ENCODE measurements around the gene TRPM4. TPM values are rescaled to one million over a fixed set of nuclear protein-coding genes. Genes with fewer than 3 reads are reported as not detected.
"Not testable (repeated sequence)": the region's sequence is repeated elsewhere in the genome, so short reads cannot be mapped to it uniquely, and the experiment has no call there.

Gene TRPM4
- total RNA-seq, 2 experiments from 2014 or later = 20.9 to 44.2 TPM

- peaks cover 11% of the 10 kb centered on the region for H3K4me1 ChIP-seq (ENCODE audit: insufficient read depth, low read length, poor library complexity, severe bottlenecking)
- CTCF ChIA-PET (ENCODE audit: unreplicated experiment) = no interaction called here
- no peak overlapping the region for H3K27ac ChIP-seq (ENCODE audit: low read depth, low read length, poor library complexity, severe bottlenecking)
- intact Hi-C loops (cut with micrococcal nuclease; ENCODE audit: unreplicated experiment) = no loop called here
- no peak overlapping the region for H3K4me2 ChIP-seq (ENCODE audit: low read length)
- no peaks in the 10 kb centered on the region for H3K36me3 ChIP-seq (ENCODE audit: insufficient read depth, low read length)
- no peaks in the 10 kb centered on the region for H3K79me2 ChIP-seq (ENCODE audit: insufficient read depth, low read depth, low read length)
- no peak overlapping the region for H3K4me3 ChIP-seq (ENCODE audit: low read depth, low read length, poor library complexity, severe bottlenecking)
- H2AFZ ChIP-seq (ENCODE audit: low read length) = no peak overlapping the region
- H3K9me3 ChIP-seq (ENCODE audit: low read length) = no peaks in the 10 kb centered on the region
- no peaks in the 10 kb centered on the region for H3K9me2 ChIP-seq (ENCODE audit: insufficient read depth, low read length)
- POLR2A ChIA-PET = no interaction called here
- no peak for TF ChIP-seq EZH2phosphoT487 (IDR thresholded peaks at IDR 0.05; ENCODE audit: borderline replicate concordance, low read depth, low read length)
- no peak for TF ChIP-seq CTCF (conservative IDR thresholded peaks at IDR 0.05; ENCODE audit: low read length)
- H4K20me1 ChIP-seq (ENCODE audit: insufficient read depth, low read length) = no peaks in the 10 kb centered on the region
- DNase-seq (ENCODE audit: low spot score) = no peak
- BruUV-seq (replicated peaks) = no TSS peak
Observed at GRCh38 chr19:49222528-49222927, 64.9 kb downstream of the TRPM4 start.

GRCh38 chr19:49223472-49223871, 65.9 kb downstream of the TRPM4 start:
- Histone ChIP-seq H3K79me2 (ENCODE audit: insufficient read depth, low read depth, low read length) (no peaks in the 10 kb centered on the region), H2AFZ (ENCODE audit: low read length) (no peak overlapping the region), H3K9me2 (ENCODE audit: insufficient read depth, low read length) (no peaks in the 10 kb centered on the region), H3K4me1 (ENCODE audit: insufficient read depth, low read length, poor library complexity, severe bottlenecking) (peaks cover 11% of the 10 kb centered on the region), H3K4me3 (ENCODE audit: low read depth, low read length, poor library complexity, severe bottlenecking) (no peak overlapping the region), H3K27ac (ENCODE audit: low read depth, low read length, poor library complexity, severe bottlenecking) (no peak overlapping the region), H3K36me3 (ENCODE audit: insufficient read depth, low read length) (no peaks in the 10 kb centered on the region), H4K20me1 (ENCODE audit: insufficient read depth, low read length) (no peaks in the 10 kb centered on the region), H3K4me2 (ENCODE audit: low read length) (no peak overlapping the region), H3K9me3 (ENCODE audit: low read length) (no peaks in the 10 kb centered on the region)
- no TSS peak for BruUV-seq (replicated peaks)
- TF ChIP-seq EZH2phosphoT487 (IDR thresholded peaks at IDR 0.05; ENCODE audit: borderline replicate concordance, low read depth, low read length) (no peak), CTCF (conservative IDR thresholded peaks at IDR 0.05; ENCODE audit: low read length) (no peak)
- intact Hi-C loops (cut with micrococcal nuclease; ENCODE audit: unreplicated experiment) = no loop called here
- ChIA-PET CTCF (ENCODE audit: unreplicated experiment) (no interaction called here), POLR2A (no interaction called here)
- no peak for DNase-seq (ENCODE audit: low spot score)

GRCh38 chr19:49224441-49224840, 66.8 kb downstream of the TRPM4 start:
- H3K9me3 ChIP-seq (ENCODE audit: low read length); BruUV-seq (replicated peaks); H3K4me3 ChIP-seq (ENCODE audit: low read depth, low read length, poor library complexity, severe bottlenecking); H3K9me2 ChIP-seq (ENCODE audit: insufficient read depth, low read length); H2AFZ ChIP-seq (ENCODE audit: low read length); H3K27ac ChIP-seq (ENCODE audit: low read depth, low read length, poor library complexity, severe bottlenecking); H3K36me3 ChIP-seq (ENCODE audit: insufficient read depth, low read length); POLR2A ChIA-PET; DNase-seq (ENCODE audit: low spot score); H3K79me2 ChIP-seq (ENCODE audit: insufficient read depth, low read depth, low read length); H3K4me2 ChIP-seq (ENCODE audit: low read length); intact Hi-C loops (cut with micrococcal nuclease; ENCODE audit: unreplicated experiment); H4K20me1 ChIP-seq (ENCODE audit: insufficient read depth, low read length): not testable (repeated sequence)
- peaks cover 11% of the 10 kb centered on the region for H3K4me1 ChIP-seq (ENCODE audit: insufficient read depth, low read length, poor library complexity, severe bottlenecking)
- CTCF ChIA-PET (ENCODE audit: unreplicated experiment) = interaction anchor here (2.0 kb wide), 1 partner anchor 127 kb away, joined by 6 read pairs; no protein-coding TSS in a partner anchor

Measured in OCI-LY7 (cell line).